ENCODE results near the gene SLC31A1. TPM values are rescaled to one million over a fixed set of nuclear protein-coding genes. Genes with fewer than 3 reads are reported as not detected.
"Not testable (repeated sequence)": the region's sequence is repeated elsewhere in the genome, so short reads cannot be mapped to it uniquely, and the experiment has no call there.

SLC31A1 gene
- total RNA-seq, 1 experiment from 2014 or later, result 68.3 TPM

- DNase-seq (ENCODE audit: extremely low read depth, low read depth), result no peak
Measured at GRCh38 chr9:113258282-113258681, 36.9 kb downstream of the SLC31A1 start.

- no peak for DNase-seq (ENCODE audit: extremely low read depth, low read depth)
Measured at GRCh38 chr9:113261917-113262671, 40.8 kb downstream of the SLC31A1 start.

- DNase-seq (ENCODE audit: extremely low read depth, low read depth), result no peak
Measured at GRCh38 chr9:113266174-113266573, 44.8 kb downstream of the SLC31A1 start.

DNA sequence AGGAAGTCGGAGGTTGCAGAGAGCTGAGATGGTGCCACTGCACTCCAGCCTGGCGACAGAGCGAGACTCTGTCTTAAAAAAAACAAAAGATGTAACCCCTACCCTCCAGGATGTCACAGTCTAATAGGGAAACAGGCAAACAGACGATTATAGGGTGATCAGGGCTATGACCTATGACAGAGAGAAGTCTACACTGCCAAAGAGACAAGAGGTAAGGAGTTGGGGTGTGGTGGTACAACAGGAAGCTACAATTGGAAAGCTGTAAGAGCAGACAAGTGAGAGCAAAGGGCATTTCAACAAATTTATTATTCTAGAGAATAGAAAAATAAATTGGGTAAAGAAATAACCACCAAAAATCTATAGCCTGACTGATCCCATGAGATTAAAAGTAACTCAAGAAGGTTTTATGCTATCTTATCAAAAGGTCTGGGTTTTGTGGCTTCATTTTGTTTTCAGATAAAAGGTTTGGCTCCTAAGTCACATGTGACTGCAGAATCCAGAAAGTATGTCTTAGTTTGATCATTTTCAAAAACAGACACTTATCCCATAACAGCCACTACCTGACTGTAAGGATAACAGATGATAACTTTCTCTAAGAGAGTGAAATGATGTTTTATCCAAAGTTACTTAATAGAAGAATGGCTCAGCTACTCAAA is 46.7 kb downstream of the SLC31A1 start:
- DNase-seq (ENCODE audit: extremely low read depth, low read depth), result no peak

DNA sequence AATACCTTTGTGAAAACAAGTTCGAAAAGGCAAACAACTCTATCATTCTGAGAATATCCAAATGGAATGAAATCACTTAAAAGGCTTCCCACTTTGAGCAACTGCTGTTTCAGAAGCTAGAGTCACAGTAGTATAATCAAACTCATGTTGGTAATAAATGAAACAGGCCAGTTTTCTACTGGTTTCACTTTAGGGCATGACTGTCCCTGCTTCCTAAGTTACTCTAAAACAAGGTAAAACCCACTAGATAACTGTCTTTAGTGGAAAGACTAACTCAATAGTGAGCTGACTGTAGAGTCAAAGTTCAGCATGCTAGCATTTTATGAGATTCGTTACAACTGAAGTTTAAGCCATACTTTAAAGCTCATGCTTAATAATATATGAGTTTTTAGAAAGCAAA is 48.0 kb downstream of the SLC31A1 start:
- no peak for DNase-seq (ENCODE audit: extremely low read depth, low read depth)

GRCh38 chr9:113269871-113270270 is 48.5 kb downstream of the SLC31A1 start:
- no peak for DNase-seq (ENCODE audit: extremely low read depth, low read depth)

GRCh38 chr9:113274474-113275156 is 53.3 kb downstream of the SLC31A1 start:
- peak; percentile 69 for DNase-seq (ENCODE audit: extremely low read depth, low read depth)

GRCh38 chr9:113275157-113276131 is 54.1 kb downstream of the SLC31A1 start, which contains the start of the genes CDC26 and PRPF4:
CDC26 (minus strand) TSS chr9:113275572; CDS start chr9:113272507, 3,065 bp downstream.
PRPF4 (plus strand) TSS chr9:113275658; CDS start chr9:113275744, 86 bp downstream.
- DNase-seq (ENCODE audit: extremely low read depth, low read depth), result peak; percentile 96

DNA sequence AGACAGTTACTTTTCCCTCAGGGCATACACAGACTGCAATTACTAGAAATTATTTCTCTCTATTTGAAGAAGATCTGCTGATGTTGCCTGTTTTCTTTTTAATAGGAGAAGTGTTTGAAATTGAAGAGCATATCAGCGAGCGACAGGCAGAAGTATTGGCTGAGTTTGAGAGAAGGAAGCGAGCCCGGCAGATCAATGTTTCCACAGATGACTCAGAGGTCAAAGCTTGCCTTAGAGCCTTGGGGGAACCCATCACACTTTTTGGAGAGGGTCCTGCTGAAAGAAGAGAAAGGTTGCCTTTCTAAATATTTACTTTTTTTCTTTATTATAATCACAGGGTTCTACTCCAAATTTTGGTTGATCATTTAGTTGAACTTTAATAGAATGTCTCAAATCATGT is 57.5 kb downstream of the SLC31A1 start:
- DNase-seq (ENCODE audit: extremely low read depth, low read depth), result no peak

DNA sequence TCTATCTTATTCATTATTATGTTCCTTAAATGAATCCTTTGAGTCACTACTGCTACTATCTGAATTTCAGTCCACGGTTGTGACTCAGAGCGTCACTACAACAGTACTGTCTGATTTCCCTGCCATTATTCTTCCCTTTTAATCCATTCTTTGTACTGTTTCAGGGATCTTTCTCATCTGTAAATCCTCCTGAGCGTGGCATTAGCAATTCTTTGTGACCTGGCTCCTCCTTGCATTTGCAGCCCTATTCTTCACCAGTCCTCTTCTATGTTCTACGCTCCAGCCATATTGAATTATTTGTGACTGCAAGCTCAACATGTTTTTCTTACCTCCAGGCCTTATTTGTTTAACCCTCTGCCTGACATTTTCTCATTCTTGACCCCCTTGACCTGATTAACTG is 60.0 kb downstream of the SLC31A1 start:
- DNase-seq (ENCODE audit: extremely low read depth, low read depth), result no peak

DNA sequence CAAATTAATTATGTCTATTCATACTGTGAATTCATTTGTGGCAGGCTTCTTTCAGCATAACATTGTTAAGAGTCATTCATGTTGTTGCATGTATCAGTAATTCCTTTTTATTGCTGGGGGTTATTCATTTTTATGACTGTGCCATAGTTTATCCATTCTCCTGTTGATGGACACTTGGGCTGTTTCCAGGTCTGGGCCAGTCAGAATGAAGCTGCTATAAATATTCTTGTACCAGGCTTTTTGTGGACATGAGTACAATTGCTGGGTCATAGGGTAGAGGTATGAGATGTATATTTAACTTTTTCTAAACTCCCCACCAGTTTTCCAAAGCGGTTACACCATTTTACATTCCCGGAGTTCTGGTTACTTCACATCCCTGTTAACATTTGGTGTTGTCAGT is 67.7 kb downstream of the SLC31A1 start:
- no peak for DNase-seq (ENCODE audit: extremely low read depth, low read depth)

DNA sequence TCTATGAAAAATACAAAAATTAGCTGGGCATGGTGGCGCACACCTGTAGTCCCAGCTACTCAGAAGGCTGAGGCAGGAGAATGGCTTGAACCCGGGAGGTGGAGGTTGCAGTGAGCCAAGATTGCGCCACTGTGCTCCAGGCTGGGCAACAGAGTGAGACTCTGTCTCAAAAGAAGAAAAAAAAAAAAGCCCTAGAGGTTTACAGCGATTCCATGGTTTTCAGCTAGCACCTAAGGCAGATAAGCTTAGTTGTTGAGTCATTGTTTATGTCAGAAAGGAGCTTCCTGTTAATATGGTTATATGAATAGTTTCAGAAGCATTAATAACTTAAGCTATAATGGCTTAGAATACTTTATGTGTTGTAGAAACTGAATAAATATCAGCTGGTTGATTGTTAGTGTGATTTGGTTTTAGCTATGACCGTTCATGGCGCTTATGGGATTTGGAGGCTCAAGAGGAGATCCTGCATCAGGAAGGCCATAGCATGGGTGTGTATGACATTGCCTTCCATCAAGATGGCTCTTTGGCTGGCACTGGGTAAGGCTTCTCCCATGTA is 68.8 kb downstream of the SLC31A1 start:
- DNase-seq (ENCODE audit: extremely low read depth, low read depth), result no peak

GRCh38 chr9:113293285-113293878 is 72.0 kb downstream of the SLC31A1 start:
- no peak for DNase-seq (ENCODE audit: extremely low read depth, low read depth)

DNA sequence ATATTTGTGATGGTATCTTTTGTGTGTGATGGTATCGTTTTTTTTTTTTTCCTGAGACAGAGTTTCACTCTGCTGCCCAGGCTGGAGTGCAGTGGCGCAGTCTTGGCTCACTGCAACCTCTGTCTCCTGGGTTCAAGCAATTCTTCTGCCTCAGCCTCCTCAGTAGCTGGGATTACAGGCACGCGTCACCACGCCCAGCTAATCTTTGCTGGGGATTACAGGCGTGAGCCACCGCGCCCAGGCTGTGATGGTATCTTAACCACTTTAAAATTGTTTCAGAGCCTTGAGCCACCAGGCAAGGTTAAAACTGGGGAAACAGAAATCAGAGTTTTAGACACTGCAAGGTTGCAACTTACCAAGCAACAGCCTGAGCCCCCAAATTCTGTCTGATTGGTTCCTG is 74.9 kb downstream of the SLC31A1 start:
- DNase-seq (ENCODE audit: extremely low read depth, low read depth), result not testable (repeated sequence)

DNA sequence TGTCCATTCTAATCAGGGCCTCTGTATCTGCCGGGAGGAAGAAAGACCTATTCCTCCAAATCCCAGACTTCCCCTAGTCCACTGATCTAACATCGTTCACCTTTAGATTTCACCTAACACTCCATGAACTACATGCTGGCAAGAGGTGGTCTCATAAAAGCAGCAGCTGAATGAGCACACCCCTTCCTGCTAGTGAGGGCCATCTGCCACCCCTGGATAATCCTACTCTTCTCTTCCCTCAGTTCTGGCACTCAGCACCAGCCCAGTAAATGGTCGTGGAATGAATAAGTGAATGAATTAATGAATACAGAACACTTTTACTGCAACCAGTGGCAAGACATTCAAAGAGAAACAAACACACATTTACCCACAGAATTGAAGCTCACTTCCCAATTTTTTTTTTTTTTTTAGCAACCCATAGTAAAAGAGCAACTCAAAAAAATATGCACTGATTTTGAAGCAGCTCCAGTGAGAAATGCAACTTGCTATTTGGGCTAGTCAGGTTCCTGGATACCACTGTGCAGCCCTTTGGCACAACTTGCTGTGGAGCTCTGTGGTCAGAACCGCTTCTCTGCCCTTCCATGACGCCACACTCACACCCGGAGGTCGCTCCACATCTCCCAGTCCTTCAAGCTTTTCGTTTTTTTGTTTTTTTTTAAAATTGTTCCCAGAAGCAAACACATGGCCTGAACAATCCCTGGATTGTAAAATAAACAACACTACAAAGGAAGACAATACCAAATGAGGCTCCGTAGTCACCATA is 75.6 kb downstream of the SLC31A1 start:
- no peak for DNase-seq (ENCODE audit: extremely low read depth, low read depth)

DNA sequence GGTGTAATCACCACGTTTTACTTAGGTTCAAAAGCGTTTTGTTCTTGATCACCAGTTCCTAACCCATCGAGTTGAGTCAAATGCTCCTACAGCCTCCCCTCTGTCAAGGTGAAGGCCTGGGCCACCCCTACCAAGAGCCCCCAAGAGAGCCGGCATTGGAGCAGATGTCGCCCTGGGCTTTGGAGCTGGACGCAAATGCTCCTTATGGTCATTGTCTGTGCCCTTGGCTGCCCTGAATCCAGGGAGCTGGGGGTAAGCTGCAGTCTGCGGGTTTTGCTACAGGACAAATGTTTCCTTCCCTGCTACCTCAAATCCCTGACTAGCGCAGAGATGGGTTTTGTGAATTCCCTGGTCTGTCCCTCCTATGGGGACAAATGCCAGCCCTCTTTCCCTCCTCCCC is 77.0 kb downstream of the SLC31A1 start:
- no peak for DNase-seq (ENCODE audit: extremely low read depth, low read depth)

- no peak for DNase-seq (ENCODE audit: extremely low read depth, low read depth)
Measured at GRCh38 chr9:113298924-113299770, 77.8 kb downstream of the SLC31A1 start.

- no peak for DNase-seq (ENCODE audit: extremely low read depth, low read depth)
Measured at GRCh38 chr9:113299800-113300292, 78.5 kb downstream of the SLC31A1 start.
